ENCODE data around the gene SPESP1.

DNA sequence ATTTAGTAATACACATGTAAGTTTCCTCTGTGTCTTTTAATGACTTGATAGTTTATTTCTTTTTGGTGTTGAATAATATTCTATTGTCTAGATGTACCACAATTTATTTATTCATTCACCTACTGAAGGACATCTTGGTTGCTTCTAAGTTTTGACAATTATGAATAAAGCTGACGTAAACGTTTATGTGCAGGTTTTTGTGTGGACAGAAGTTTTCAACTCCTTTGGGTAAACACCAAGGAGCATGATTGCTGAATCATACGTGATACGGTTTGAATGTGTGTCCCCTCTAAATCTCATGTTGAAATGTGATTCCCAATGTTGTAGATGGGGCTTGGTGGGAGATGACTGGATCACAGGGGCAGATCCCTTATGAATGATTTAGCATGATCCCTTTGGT lies 21.5 kb downstream of the SPESP1 start:
- TF ChIP-seq, protein P1, sequence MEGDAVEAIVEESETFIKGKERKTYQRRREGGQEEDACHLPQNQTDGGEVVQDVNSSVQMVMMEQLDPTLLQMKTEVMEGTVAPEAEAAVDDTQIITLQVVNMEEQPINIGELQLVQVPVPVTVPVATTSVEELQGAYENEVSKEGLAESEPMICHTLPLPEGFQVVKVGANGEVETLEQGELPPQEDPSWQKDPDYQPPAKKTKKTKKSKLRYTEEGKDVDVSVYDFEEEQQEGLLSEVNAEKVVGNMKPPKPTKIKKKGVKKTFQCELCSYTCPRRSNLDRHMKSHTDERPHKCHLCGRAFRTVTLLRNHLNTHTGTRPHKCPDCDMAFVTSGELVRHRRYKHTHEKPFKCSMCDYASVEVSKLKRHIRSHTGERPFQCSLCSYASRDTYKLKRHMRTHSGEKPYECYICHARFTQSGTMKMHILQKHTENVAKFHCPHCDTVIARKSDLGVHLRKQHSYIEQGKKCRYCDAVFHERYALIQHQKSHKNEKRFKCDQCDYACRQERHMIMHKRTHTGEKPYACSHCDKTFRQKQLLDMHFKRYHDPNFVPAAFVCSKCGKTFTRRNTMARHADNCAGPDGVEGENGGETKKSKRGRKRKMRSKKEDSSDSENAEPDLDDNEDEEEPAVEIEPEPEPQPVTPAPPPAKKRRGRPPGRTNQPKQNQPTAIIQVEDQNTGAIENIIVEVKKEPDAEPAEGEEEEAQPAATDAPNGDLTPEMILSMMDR (IDR thresholded peaks at IDR 0.05), result no peak
- TF ChIP-seq POLR2A (IDR thresholded peaks at IDR 0.05), result no peak
